Measurements from ENCODE around the gene DSC1. TPM values are rescaled to one million over a fixed set of nuclear protein-coding genes. Genes with fewer than 3 reads are reported as not detected.

The DSC1 gene, protein sequence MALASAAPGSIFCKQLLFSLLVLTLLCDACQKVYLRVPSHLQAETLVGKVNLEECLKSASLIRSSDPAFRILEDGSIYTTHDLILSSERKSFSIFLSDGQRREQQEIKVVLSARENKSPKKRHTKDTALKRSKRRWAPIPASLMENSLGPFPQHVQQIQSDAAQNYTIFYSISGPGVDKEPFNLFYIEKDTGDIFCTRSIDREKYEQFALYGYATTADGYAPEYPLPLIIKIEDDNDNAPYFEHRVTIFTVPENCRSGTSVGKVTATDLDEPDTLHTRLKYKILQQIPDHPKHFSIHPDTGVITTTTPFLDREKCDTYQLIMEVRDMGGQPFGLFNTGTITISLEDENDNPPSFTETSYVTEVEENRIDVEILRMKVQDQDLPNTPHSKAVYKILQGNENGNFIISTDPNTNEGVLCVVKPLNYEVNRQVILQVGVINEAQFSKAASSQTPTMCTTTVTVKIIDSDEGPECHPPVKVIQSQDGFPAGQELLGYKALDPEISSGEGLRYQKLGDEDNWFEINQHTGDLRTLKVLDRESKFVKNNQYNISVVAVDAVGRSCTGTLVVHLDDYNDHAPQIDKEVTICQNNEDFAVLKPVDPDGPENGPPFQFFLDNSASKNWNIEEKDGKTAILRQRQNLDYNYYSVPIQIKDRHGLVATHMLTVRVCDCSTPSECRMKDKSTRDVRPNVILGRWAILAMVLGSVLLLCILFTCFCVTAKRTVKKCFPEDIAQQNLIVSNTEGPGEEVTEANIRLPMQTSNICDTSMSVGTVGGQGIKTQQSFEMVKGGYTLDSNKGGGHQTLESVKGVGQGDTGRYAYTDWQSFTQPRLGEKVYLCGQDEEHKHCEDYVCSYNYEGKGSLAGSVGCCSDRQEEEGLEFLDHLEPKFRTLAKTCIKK
- total RNA-seq (2012; rRNA removed) (not detected in 2 replicates), polyA plus RNA-seq (2012; rRNA removed) (not detected in 2 replicates), Bru-seq, nascent RNA (not detected), BruChase-seq, experiment 1, labeled RNA remaining after a 6-hour chase (not detected), BruChase-seq, experiment 2, labeled RNA remaining after a 2-hour chase (percentile 3 among the genes with signal in this experiment)
- polyA plus RNA-seq (2012; cell fraction: cytosol; rRNA removed) = not detected in 2 replicates
- polyA plus RNA-seq (2012; cell fraction: nucleus; rRNA removed; ENCODE audit: low replicate concordance) = not detected in 2 replicates
- long read RNA-seq = 0 reads

- ChIA-PET POLR2A (ENCODE audit: unreplicated experiment) (no interaction called here), CTCF (no interaction called here)
- no CpG with 5 or more reads among the region's 5 CpGs for WGBS, 2 experiments (ENCODE audit: extremely low coverage in 2 of 2, insufficient read length in 1 of 2)
- BruUV-seq (replicated peaks) = no TSS peak
- H4K8ac ChIP-seq (ENCODE audit: low read depth in 2 of 2, low read length in 2 of 2) = no peak within 1 kb of the TSS
- H3K14ac ChIP-seq (replicated peaks; ENCODE audit: low read depth, low read length) = no peak within 1 kb of the TSS
- DNase-seq (no peak), ATAC-seq (ENCODE audit: low read depth) (no peak)
- H3K4me1 ChIP-seq (ENCODE audit: control insufficient read depth, insufficient read depth, low read length) = no peaks in the 10 kb centered on the region
- H3K9ac ChIP-seq (ENCODE audit: low read depth, low read length) = no peak within 1 kb of the TSS
- no peak within 1 kb of the TSS for H2BK120ac ChIP-seq (ENCODE audit: low read depth, low read length)
- dilution Hi-C loops (cut with HindIII; ENCODE audit: low sequenced_read_pairs, unreplicated experiment) = no loop called here
- H3K79me1 ChIP-seq (ENCODE audit: low read depth in 1 of 2, low read length in 2 of 2) = no peaks in the 10 kb centered on the region
- intact Hi-C loops (cut with micrococcal nuclease) = no loop called here
- no peak within 1 kb of the TSS for H2AFZ ChIP-seq (replicated peaks; ENCODE audit: low read length, poor library complexity)
- H2AK9ac ChIP-seq (replicated peaks; ENCODE audit: low read depth, low read length, poor library complexity) = no peak within 1 kb of the TSS
- H3K9me1 ChIP-seq (ENCODE audit: insufficient read depth, low read length) = no peaks in the 10 kb centered on the region
- H4K20me1 ChIP-seq (ENCODE audit: insufficient read depth, low read length) = no peaks in the 10 kb centered on the region
- no peak within 1 kb of the TSS for H4K91ac ChIP-seq (ENCODE audit: insufficient read depth, low read depth, low read length)
- no peak within 1 kb of the TSS for H3K4me3 ChIP-seq (ENCODE audit: insufficient read depth, low read depth, low read length)
- no peak within 1 kb of the TSS for H4K5ac ChIP-seq (ENCODE audit: low read depth, low read length)
- no peak within 1 kb of the TSS for H2BK5ac ChIP-seq (ENCODE audit: low read depth, low read length, poor library complexity, severe bottlenecking)
- no peak within 1 kb of the TSS for H3K23ac ChIP-seq (ENCODE audit: low read depth, low read length)
- H3K27ac ChIP-seq (ENCODE audit: insufficient read depth, low read length) = no peak within 1 kb of the TSS
- H3K18ac ChIP-seq (ENCODE audit: low read depth, low read length) = no peak within 1 kb of the TSS
- no peak within 1 kb of the TSS for H2BK15ac ChIP-seq (ENCODE audit: low read depth, low read length)
- H3K56ac ChIP-seq (ENCODE audit: extremely low read depth, insufficient read depth, low read length) = no peak within 1 kb of the TSS; the same call in 1 of the 2 replicates
- H3K27me3 ChIP-seq (ENCODE audit: control insufficient read depth, insufficient read depth, low read length) = no peaks in the 10 kb centered on the region
- H3K4ac ChIP-seq (ENCODE audit: low read depth, low read length) = no peak within 1 kb of the TSS
- H3K4me2 ChIP-seq (ENCODE audit: low read depth, low read length) = no peak within 1 kb of the TSS
- H3K36me3 ChIP-seq (ENCODE audit: control insufficient read depth, insufficient read depth, low read length) = no peaks in the 10 kb centered on the region
- H3K9me3 ChIP-seq (ENCODE audit: control insufficient read depth, insufficient read depth, low read length) = no peaks in the 10 kb centered on the region; the same call in 1 of the 2 replicates
- in situ Hi-C loops (cut with MboI; ENCODE audit: low sequenced_read_pairs) = no loop called here
- no peak within 1 kb of the TSS for H2BK20ac ChIP-seq (ENCODE audit: low read depth, low read length)
- no peak within 1 kb of the TSS for H2AK5ac ChIP-seq (ENCODE audit: low read depth, low read length)
- no peak for TF ChIP-seq RCOR1 (IDR thresholded peaks at IDR 0.05; ENCODE audit: insufficient replicate concordance, low read length)
- TF ChIP-seq, protein P1, sequence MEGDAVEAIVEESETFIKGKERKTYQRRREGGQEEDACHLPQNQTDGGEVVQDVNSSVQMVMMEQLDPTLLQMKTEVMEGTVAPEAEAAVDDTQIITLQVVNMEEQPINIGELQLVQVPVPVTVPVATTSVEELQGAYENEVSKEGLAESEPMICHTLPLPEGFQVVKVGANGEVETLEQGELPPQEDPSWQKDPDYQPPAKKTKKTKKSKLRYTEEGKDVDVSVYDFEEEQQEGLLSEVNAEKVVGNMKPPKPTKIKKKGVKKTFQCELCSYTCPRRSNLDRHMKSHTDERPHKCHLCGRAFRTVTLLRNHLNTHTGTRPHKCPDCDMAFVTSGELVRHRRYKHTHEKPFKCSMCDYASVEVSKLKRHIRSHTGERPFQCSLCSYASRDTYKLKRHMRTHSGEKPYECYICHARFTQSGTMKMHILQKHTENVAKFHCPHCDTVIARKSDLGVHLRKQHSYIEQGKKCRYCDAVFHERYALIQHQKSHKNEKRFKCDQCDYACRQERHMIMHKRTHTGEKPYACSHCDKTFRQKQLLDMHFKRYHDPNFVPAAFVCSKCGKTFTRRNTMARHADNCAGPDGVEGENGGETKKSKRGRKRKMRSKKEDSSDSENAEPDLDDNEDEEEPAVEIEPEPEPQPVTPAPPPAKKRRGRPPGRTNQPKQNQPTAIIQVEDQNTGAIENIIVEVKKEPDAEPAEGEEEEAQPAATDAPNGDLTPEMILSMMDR (conservative IDR thresholded peaks at IDR 0.05; ENCODE audit: low read depth, low read length) = no peak
- TF ChIP-seq RFX5 (IDR thresholded peaks at IDR 0.05; ENCODE audit: low read depth, low read length) = no peak
- no peak for TF ChIP-seq MAZ (IDR thresholded peaks at IDR 0.05; ENCODE audit: borderline replicate concordance, low read depth, low read length)
- no peak for TF ChIP-seq CHD1 (IDR thresholded peaks at IDR 0.05; ENCODE audit: low read depth, low read length)
- TF ChIP-seq CEBPB (IDR thresholded peaks at IDR 0.05; ENCODE audit: low read depth, low read length) = no peak
- TF ChIP-seq MAFK (IDR thresholded peaks at IDR 0.05; ENCODE audit: low read depth, low read length) = no peak
- TF ChIP-seq, protein P2, sequence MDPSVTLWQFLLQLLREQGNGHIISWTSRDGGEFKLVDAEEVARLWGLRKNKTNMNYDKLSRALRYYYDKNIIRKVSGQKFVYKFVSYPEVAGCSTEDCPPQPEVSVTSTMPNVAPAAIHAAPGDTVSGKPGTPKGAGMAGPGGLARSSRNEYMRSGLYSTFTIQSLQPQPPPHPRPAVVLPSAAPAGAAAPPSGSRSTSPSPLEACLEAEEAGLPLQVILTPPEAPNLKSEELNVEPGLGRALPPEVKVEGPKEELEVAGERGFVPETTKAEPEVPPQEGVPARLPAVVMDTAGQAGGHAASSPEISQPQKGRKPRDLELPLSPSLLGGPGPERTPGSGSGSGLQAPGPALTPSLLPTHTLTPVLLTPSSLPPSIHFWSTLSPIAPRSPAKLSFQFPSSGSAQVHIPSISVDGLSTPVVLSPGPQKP (IDR thresholded peaks at IDR 0.05; ENCODE audit: borderline replicate concordance, low read depth, low read length) = no peak
- no peak for TF ChIP-seq SMC3 (IDR thresholded peaks at IDR 0.05; ENCODE audit: low read depth, low read length)
- no peak for TF ChIP-seq MXI1 (IDR thresholded peaks at IDR 0.05; ENCODE audit: borderline replicate concordance, low read depth, low read length)
- TF ChIP-seq POLR2A (IDR thresholded peaks at IDR 0.05; ENCODE audit: low read depth, low read length) = no peak
- no peak for TF ChIP-seq NFE2L2 (IDR thresholded peaks at IDR 0.05; ENCODE audit: low read depth, low read length)
These were observed at the start of gene DSC1 for GRCh38 chr18:31162825-31163435. TSS of gene DSC1 (minus strand) at chr18:31162856. CDS start at chr18:31162594, 262 bp downstream.
